Activated CD4-positive, alpha-beta memory T cell treated with anti-CD3 and anti-CD28 coated beads for 36 hours (primary cell): ENCODE data around the gene CLIC4. TPM values are rescaled to one million over a fixed set of nuclear protein-coding genes. Genes with fewer than 3 reads are reported as not detected.

ENCODE experiments used
- total RNA-seq, 2 experiments: library from RNA; stranded (reverse); gene quantifications; one replicate each; pipeline ENCODE4 v1.2.3, GENCODE V29; 2021

The CLIC4 gene
- total RNA-seq, 2 experiments from 2014 or later: 25.5 to 26.3 TPM

Other genes starting within 250 kb of the CLIC4 start
- 10 to 100 TPM; 71.3 to 78.8 TPM for gene RCAN3, start 242.6 kb upstream of the CLIC4 start, total RNA-seq
- gene NCMAP, start 189.4 kb upstream of the CLIC4 start, total RNA-seq: under 1 TPM; 0.05 to 0.07 TPM
- 100 to 1,000 TPM; 225 to 227 TPM for gene SRRM1, start 102.1 kb upstream of the CLIC4 start, total RNA-seq
- 100 to 1,000 TPM; 153 to 155 TPM for gene RUNX3, start 184.8 kb downstream of the CLIC4 start, total RNA-seq